PC-3 (cell line): ENCODE measurements around the gene MAPK4.

Source experiments
- CTCF ChIP-seq: fragments of 300-600 bp; sonication (generic); conservative IDR thresholded peaks from 2 replicates; pipeline ENCODE4 v1.5.1; 2017; ENCODE audit warnings: antibody characterized with exemption, low read depth, mild to moderate bottlenecking, low read length
- EZH2 ChIP-seq: fragments of 300-600 bp; sonication (generic); IDR thresholded peaks from one replicate; pipeline ENCODE4 v1.6.1; 2017; ENCODE audit warnings: antibody characterized with exemption, mild to moderate bottlenecking, low read length; ENCODE audit not compliant: unreplicated experiment
- EZH2phosphoT487 ChIP-seq: fragments of 300-600 bp; sonication (generic); IDR thresholded peaks from 2 replicates; pipeline ENCODE4 v1.6.1; 2018; ENCODE audit warnings: mild to moderate bottlenecking, antibody characterized with exemption, low read length, borderline replicate concordance

GRCh38 chr18:50696929-50697328 lies 137.0 kb downstream of the MAPK4 start:
- no peak for TF ChIP-seq CTCF
- TF ChIP-seq EZH2 = no peak
- no peak for TF ChIP-seq EZH2phosphoT487
